BE2C (cell line): ENCODE data around the gene TBX21.

ENCODE experiments used
- DNase-seq: peaks from one replicate; pipeline ENCODE4 v3.0.0-alpha.2; 2020
- H3K27me3 ChIP-seq: fragments of 250-450 bp; sonication (Bioruptor Pico); 2 replicates; pipeline ENCODE4 v1.5.1; 2020; ENCODE audit warnings: mild to moderate bottlenecking
- H3K36me3 ChIP-seq: fragments of 250-450 bp; sonication (Bioruptor Pico); 2 replicates; pipeline ENCODE4 v1.5.1; 2020; ENCODE audit warnings: mild to moderate bottlenecking
- H3K4me1 ChIP-seq: fragments of 250-450 bp; sonication (Bioruptor Pico); 2 replicates; pipeline ENCODE4 v1.5.1; 2020
- H3K4me3 ChIP-seq: 2 replicates; pipeline ENCODE4 v1.5.1; 2011; ENCODE audit warnings: low read depth, low read length
- H3K9me3 ChIP-seq: fragments of 250-450 bp; sonication (Bioruptor Pico); 2 replicates; pipeline ENCODE4 v1.5.1; 2020
- TF ChIP-seq, protein P1 (sequence below): IDR thresholded peaks from 2 replicates; pipeline ENCODE4 v1.5.1; 2012; ENCODE audit warnings: mild to moderate bottlenecking, low read depth, low read length

The TBX21 gene

DNA sequence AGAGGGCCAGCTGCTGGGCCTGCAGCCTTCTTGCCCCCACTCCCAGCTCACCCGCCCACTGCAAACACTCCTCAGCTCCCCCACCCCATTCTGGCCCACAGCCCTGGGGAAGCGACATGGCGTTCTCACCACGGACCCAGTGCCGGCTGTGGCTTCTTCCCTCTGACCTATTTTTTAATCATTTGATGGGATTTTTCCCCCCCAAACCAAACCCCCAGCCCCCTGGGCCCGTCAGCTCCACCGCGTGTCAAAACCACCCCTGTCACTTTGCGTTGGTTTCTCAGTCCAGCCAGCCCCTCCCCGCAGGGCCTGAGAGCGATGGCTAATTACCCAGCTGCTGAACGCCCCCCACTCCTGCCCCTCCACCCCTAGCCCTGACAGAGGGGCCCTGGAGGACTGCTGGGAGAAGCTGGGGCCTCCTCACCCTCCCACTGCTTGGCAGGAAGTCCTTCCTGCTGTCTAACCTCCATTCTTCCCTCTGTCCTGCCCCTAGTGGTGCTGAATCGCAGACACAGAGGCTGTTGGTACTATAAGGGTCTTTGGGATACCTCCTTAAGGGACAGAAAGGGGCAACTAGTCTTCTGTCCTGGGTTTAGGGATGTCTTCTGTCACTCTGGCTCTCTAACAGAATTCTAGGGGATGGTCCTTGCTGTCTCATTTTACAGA, 7.5 kb upstream of the TBX21 start:
- Histone ChIP-seq H3K27me3 (no peaks in the 10 kb centered on the region), H3K9me3 (no peaks in the 10 kb centered on the region), H3K4me1 (peaks cover 2% of the 10 kb centered on the region; the same call in 1 of the 2 replicates), H3K4me3 (no peak overlapping the region), H3K36me3 (no peaks in the 10 kb centered on the region)
- TF ChIP-seq, protein P1, sequence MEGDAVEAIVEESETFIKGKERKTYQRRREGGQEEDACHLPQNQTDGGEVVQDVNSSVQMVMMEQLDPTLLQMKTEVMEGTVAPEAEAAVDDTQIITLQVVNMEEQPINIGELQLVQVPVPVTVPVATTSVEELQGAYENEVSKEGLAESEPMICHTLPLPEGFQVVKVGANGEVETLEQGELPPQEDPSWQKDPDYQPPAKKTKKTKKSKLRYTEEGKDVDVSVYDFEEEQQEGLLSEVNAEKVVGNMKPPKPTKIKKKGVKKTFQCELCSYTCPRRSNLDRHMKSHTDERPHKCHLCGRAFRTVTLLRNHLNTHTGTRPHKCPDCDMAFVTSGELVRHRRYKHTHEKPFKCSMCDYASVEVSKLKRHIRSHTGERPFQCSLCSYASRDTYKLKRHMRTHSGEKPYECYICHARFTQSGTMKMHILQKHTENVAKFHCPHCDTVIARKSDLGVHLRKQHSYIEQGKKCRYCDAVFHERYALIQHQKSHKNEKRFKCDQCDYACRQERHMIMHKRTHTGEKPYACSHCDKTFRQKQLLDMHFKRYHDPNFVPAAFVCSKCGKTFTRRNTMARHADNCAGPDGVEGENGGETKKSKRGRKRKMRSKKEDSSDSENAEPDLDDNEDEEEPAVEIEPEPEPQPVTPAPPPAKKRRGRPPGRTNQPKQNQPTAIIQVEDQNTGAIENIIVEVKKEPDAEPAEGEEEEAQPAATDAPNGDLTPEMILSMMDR, result peak; percentile 32
- no peak for DNase-seq

DNA sequence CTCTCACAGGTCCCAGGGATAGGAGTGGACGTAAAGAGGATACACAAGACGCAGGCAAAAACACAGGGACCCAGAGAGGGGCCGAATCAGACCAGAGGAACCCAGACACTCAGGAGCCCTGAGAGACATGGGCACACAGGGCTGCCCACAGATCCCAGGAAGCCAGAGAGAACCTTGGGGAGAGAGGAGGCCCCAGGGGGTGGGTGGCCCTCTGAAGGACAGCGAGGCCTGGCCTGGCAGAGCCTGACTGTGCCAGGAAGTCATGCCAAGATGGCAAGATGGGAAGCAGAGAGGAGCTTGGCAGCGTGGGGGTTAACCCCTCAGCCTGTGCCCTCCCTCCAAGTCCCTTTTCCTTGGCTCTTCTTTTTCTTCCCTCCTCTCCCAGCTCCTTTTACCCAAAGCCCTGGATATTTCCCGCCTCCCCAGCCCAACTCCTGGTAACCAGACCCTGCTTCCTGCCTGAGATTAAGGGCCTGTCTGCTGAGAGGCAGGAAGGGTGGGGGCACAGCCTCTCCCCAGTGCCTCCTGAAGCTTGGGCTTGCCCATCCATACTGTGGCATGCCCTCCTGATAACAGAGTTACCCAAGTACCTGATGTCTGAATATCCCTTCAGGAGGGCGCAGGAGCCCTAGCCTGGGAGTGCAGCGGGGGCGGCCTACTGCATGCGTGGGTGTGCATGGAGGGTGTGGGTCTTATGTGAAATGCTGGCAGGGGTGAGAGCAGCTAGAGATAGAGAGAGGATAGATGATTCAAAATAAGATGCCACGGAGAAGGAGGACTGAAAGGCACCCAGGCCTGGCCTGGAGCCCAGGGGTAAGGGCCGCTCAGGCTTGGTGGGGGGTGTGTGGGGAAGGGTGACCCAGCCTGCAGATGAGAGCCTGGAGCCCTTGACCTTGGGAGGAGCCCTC, 6.0 kb upstream of the TBX21 start:
- TF ChIP-seq, protein P1, result no peak
- peaks cover 2% of the 10 kb centered on the region; the same call in 1 of the 2 replicates for H3K4me1 ChIP-seq
- H3K9me3 ChIP-seq, result no peaks in the 10 kb centered on the region
- H3K27me3 ChIP-seq, result 0 out of 2 replicates have a peak, but pooled peaks cover under 1% of the 10 kb centered on the region
- no peak for DNase-seq
- no peak overlapping the region for H3K4me3 ChIP-seq
- no peaks in the 10 kb centered on the region for H3K36me3 ChIP-seq

DNA sequence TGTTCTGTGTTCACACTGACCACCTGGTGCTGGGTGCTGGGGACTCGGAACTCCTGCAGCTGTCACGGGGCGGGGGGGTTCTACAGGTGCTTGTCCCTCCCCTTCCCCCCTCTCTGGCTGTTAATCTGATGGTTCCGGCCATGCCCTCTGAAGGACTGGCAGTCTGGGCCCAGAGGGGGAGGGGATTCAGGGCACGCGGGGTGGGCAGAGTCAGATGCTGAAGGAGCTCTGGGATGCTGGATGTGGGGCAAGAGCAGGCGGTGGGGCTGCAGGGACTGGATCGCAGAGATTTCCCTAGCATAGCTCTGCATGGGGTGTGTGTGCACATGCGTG, 5.4 kb upstream of the TBX21 start:
- H3K4me3 ChIP-seq, result no peak overlapping the region
- H3K27me3 ChIP-seq, result peaks cover 6% of the 10 kb centered on the region; the same call in 1 of the 2 replicates
- no peak for DNase-seq
- TF ChIP-seq, protein P1, result no peak
- H3K9me3 ChIP-seq, result no peaks in the 10 kb centered on the region
- peaks cover 2% of the 10 kb centered on the region; the same call in 1 of the 2 replicates for H3K4me1 ChIP-seq
- H3K36me3 ChIP-seq, result no peaks in the 10 kb centered on the region

DNA sequence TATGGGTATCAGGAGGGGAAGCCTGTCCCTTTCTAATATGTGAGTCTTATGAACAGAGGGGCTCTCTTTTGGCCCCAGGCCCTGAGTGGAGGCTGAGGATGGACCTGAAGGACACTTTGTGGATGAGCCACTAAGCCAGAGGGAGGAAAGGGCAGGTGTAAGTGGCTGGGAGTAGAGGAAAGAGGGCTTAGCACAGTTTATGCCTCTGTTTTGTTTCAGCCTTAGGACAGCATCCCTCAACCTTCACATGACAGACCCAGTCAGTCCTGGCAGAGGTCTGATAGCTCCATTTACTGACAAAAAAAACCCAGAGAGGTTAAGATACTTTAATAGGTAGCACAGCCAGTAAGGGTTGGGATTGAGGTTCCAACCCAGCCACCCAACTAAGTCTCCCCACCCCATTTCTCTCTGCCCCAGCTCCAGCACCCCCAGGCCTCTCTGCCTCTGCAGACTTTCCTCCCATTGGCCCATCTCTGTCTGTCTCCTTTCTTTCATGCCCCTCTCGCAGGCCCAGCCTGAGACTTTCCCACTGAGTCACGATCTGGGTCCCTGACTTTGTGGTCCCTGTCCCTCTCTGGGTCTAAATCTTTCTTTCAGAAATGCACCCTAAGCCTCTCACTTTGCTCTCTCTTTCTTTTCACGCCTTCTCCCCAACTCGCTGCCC, 4.7 kb upstream of the TBX21 start:
- Histone ChIP-seq H3K4me3 (no peak overlapping the region), H3K27me3 (peaks cover 9% of the 10 kb centered on the region)

DNA sequence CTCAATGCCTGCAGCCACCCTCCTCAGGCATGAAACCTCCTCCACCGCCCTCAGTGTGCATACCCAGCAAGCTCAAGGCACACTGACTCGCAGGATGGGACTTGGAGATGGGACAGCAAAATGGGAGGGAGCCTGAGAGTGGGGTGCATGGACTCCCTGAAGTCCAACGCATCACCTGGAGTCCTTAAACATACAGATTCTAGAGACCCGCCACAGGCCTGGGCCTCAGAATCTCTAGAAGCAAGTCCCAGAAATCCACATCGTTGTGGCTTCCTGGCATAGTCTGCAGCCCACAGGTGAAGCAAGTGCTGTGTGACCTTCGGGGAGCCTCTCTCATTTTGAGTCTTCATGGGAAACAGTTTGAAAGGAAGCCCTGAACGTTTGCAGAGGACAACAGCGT, 3.6 kb upstream of the TBX21 start:
- peak; percentile 1 for DNase-seq
- Histone ChIP-seq H3K36me3 (no peaks in the 10 kb centered on the region), H3K4me3 (no peak overlapping the region), H3K9me3 (no peaks in the 10 kb centered on the region), H3K4me1 (peaks cover 2% of the 10 kb centered on the region; the same call in 1 of the 2 replicates), H3K27me3 (peaks cover 20% of the 10 kb centered on the region)
- TF ChIP-seq, protein P1, result no peak

More for the DNA sequence above, 4.7 kb upstream of the TBX21 start:
- no peaks in the 10 kb centered on the region for H3K36me3 ChIP-seq
- H3K9me3 ChIP-seq, result no peaks in the 10 kb centered on the region
- DNase-seq, result no peak
- TF ChIP-seq, protein P1, result no peak
- peaks cover 2% of the 10 kb centered on the region; the same call in 1 of the 2 replicates for H3K4me1 ChIP-seq
